ENCODE data around the gene PRMT1.
A peak's percentile ranks its signal among the peaks of the same experiment; 100 is the strongest.

The PRMT1 gene

GRCh38 chr19:49672131-49672919, 4.7 kb upstream of the PRMT1 start:
- DNase-seq = no peak

GRCh38 chr19:49676136-49676783, 811 bp upstream of the PRMT1 start:
- DNase-seq = peak; percentile 69

- peak; percentile 98 for DNase-seq
Measured at GRCh38 chr19:49676784-49677230, 264 bp upstream of the PRMT1 start.

- peak; percentile 40 for DNase-seq
Measured at GRCh38 chr19:49677901-49678674, 1.0 kb downstream of the PRMT1 start.

GRCh38 chr19:49678985-49679770, 2.1 kb downstream of the PRMT1 start:
- DNase-seq = no peak

- DNase-seq = no peak
Measured at GRCh38 chr19:49679771-49680413, 2.8 kb downstream of the PRMT1 start.

- DNase-seq = peak; percentile 48
Measured at GRCh38 chr19:49680421-49681351, 3.6 kb downstream of the PRMT1 start.

GRCh38 chr19:49681830-49682229, 4.8 kb downstream of the PRMT1 start:
- DNase-seq = no peak

GRCh38 chr19:49682274-49682673, 5.2 kb downstream of the PRMT1 start:
- no peak for DNase-seq

- no peak for DNase-seq
Measured at GRCh38 chr19:49683814-49684250, 6.8 kb downstream of the PRMT1 start.

- DNase-seq = no peak
Measured at GRCh38 chr19:49684251-49684982, 7.3 kb downstream of the PRMT1 start.

- DNase-seq = no peak
Measured at GRCh38 chr19:49684983-49685553, 8.0 kb downstream of the PRMT1 start.

- no peak for DNase-seq
Measured at GRCh38 chr19:49685845-49686332, 8.8 kb downstream of the PRMT1 start.

GRCh38 chr19:49686503-49687088, 9.5 kb downstream of the PRMT1 start:
- no peak for DNase-seq

GRCh38 chr19:49687150-49687549, 10.1 kb downstream of the PRMT1 start:
- DNase-seq = no peak

GRCh38 chr19:49687566-49688316, 10.7 kb downstream of the PRMT1 start:
- DNase-seq = no peak

GRCh38 chr19:49688531-49689132, 11.6 kb downstream of the PRMT1 start:
- DNase-seq = no peak
